ENCODE data around the gene TFPI.

The TFPI gene

DNA sequence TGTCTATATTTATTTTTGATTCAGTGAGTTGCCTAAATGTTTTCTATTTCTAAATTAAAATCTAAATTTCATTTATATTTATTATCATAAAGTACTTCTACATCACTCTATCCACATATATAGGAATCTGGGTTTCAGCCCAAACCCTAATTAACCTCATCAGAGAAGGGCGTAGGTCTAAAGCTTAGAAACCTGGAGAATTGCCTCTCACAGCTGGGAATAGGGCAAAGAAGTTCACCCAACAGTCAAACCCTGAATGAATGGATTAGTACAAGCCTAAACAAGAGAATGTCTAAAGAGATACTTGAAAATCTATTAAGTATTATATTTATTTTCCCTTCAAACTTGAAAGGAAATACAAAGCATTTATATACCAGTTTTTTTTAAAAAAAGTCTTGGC lies 26.2 kb downstream of the TFPI start:
- DNase-seq (ENCODE audit: extremely low read depth, low read depth): no peak
- H3K4me3 ChIP-seq (replicated peaks; ENCODE audit: low read depth, low read length): no peak overlapping the region
- TF ChIP-seq, protein P1, sequence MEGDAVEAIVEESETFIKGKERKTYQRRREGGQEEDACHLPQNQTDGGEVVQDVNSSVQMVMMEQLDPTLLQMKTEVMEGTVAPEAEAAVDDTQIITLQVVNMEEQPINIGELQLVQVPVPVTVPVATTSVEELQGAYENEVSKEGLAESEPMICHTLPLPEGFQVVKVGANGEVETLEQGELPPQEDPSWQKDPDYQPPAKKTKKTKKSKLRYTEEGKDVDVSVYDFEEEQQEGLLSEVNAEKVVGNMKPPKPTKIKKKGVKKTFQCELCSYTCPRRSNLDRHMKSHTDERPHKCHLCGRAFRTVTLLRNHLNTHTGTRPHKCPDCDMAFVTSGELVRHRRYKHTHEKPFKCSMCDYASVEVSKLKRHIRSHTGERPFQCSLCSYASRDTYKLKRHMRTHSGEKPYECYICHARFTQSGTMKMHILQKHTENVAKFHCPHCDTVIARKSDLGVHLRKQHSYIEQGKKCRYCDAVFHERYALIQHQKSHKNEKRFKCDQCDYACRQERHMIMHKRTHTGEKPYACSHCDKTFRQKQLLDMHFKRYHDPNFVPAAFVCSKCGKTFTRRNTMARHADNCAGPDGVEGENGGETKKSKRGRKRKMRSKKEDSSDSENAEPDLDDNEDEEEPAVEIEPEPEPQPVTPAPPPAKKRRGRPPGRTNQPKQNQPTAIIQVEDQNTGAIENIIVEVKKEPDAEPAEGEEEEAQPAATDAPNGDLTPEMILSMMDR (IDR thresholded peaks at IDR 0.05; ENCODE audit: low read depth, low read length, missing control alignments): no peak

DNA sequence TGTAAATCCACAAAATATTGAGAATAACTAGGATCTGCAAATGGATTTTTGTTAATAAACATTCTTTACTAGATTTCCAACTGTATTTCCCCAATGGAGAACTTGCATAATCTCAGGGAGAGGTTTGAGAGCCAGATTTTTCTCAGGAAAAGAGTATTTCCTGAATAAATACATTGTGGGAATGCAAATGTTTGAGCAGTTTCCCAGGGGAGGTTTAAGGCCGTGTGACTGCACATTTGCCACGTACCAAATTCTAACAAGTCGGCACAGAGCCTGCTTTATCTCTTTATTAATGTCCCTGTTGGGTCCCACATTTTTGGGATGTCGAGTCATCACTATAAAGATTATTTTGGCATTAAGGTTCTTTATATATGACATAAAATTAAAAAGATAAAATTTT lies 27.0 kb downstream of the TFPI start:
- no peak overlapping the region for H3K4me3 ChIP-seq (replicated peaks; ENCODE audit: low read depth, low read length)
- TF ChIP-seq, protein P1 (IDR thresholded peaks at IDR 0.05; ENCODE audit: low read depth, low read length, missing control alignments): no peak
- no peak for DNase-seq (ENCODE audit: extremely low read depth, low read depth)

DNA sequence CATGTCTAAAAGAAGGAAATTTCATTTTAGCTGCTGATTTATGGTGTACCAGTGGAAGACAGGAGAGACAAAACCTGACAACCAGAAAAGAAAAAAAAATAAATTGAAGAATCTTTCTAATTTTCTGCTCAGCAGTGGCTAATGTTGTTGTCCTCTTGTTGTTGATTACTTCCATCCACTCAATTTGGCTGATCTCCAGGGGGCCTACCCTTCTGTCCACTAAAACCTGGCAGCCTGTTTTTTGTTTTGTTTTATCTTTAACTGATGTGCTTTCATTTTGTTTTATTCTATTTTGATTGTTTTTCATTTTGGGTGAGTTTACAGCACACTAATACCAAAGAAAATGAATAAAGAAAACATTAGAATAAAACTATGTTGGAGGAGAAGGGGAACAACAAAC lies 27.4 kb downstream of the TFPI start:
- H3K4me3 ChIP-seq (replicated peaks; ENCODE audit: low read depth, low read length): no peak overlapping the region
- TF ChIP-seq, protein P1 (IDR thresholded peaks at IDR 0.05; ENCODE audit: low read depth, low read length, missing control alignments): no peak
- no peak for DNase-seq (ENCODE audit: extremely low read depth, low read depth)

DNA sequence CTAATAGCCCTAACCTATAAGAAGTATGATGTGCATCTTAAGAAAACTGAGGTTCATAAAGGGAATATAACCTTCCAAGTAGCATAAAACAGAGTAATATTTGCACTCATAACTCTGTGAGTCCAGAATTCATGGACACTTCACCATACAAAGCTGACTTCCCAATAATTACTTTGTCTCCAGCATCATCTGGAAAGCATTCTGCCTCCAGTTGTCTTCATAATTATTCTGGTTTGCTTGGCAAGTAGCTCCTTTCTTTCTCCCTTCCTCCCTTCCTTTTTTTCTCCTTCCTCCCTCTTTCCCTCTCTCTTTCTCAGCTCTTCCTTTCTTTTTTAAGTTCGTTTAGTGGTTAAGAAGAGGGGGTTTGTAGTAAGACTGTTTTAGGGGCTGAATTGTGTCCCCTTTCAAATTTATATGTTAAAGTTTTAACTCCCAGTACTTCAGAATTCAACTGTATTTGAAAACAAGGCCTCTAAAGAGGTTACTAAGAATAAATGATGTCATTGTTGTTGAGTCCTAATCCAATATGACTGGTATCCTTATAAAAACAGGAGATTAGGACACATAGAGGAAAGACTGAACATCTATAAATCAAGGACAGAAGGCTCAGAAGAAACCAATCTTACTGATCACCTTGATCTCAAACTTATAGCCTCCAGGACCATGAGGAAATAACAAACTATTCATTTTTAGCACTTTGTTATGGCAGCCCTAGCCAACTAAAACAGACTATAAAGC lies 28.9 kb downstream of the TFPI start:
- no peak for DNase-seq (ENCODE audit: extremely low read depth, low read depth)
- no peak overlapping the region for H3K4me3 ChIP-seq (replicated peaks; ENCODE audit: low read depth, low read length)
- TF ChIP-seq, protein P1 (IDR thresholded peaks at IDR 0.05; ENCODE audit: low read depth, low read length, missing control alignments): no peak

DNA sequence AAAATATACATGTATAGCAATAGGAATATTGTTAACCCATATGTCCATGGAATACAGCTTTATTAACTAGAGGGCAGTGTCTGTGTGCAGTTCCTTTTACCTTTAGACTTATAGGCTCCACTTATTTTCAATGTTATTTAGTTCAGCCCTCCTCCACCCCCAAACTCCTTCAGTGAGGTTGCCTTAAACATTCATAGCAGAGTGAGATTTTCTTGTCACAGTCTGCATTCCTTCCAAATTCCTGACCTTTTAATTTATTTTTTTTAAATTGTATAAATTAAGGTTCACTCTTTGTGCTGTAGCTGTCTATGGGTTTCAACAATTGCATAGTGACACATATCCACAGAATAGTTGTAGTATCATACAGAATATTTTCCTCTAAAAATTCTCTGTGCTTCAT lies 30.9 kb downstream of the TFPI start:
- DNase-seq (ENCODE audit: extremely low read depth, low read depth): no peak
- H3K4me3 ChIP-seq (replicated peaks; ENCODE audit: low read depth, low read length): no peak overlapping the region
- TF ChIP-seq, protein P1 (IDR thresholded peaks at IDR 0.05; ENCODE audit: low read depth, low read length, missing control alignments): no peak

DNA sequence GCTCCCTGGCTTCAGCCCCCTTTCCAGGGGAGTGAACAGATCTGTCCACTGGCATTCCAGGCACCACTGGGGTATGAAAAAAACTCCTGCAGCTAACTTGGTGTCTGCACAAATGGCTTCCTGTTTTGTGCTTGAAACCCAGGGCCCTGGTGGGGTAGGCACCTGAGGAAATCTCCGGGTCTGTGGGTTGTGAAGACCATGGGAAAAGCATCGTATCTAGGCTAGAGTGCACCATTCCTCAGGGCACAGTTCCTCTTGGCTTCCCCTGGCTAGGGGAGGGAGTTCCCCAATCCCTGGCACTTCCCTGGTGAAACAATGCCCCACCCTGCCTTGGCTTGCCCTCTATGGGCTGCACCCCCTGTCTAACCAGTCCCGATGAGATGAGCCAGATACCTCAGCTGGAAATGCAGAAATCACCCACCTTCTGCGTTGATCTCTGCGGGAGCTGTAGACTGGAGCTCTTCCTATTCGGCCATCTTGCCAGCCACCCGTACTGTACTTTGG lies 34.1 kb downstream of the TFPI start:
- TF ChIP-seq, protein P1 (IDR thresholded peaks at IDR 0.05; ENCODE audit: low read depth, low read length, missing control alignments): no peak
- H3K4me3 ChIP-seq (replicated peaks; ENCODE audit: low read depth, low read length): no peak overlapping the region
- no peak for DNase-seq (ENCODE audit: extremely low read depth, low read depth)

All from HFF-Myc (cell line).